Common myeloid progenitor, CD34-positive (primary cell): ENCODE results near the gene SHMT2.

Experiments
- CTCF ChIA-PET: fragments of 350-600 bp; sonication (Branson Sonifier 250); formaldehyde crosslinking; loops from one replicate; lab custom pipeline; 2021; ENCODE audit warnings: antibody characterized with exemption; lab: Charles Lee
- POLR2A ChIA-PET: fragments of 350-600 bp; sonication (Branson Sonifier 250); formaldehyde crosslinking; loops from one replicate; lab custom pipeline; 2021; ENCODE audit warnings: antibody characterized with exemption; lab: Charles Lee
- DNase-seq, 3 donors: peaks; one replicate each; pipeline versions ENCODE4 v3.0.0 to v3.0.0-alpha.2; 2013
- H3K27ac ChIP-seq, 2 experiments: 1 replicate in 1 of 2; 2 replicates in 1 of 2; pipeline ENCODE4 v1.7.0; 2013; ENCODE audit warnings: inconsistent platforms in 2 of 2, low read length in 2 of 2, mild to moderate bottlenecking in 2 of 2, low read depth in 1 of 2, moderate library complexity in 1 of 2; ENCODE audit not compliant: severe bottlenecking in 2 of 2, insufficient read depth in 1 of 2, poor library complexity in 1 of 2
- H3K27me3 ChIP-seq, 5 experiments: replicated peaks in 2 of 5; 1 replicate in 3 of 5; 2 replicates in 2 of 5; pipeline versions ENCODE4 v1.6.1 to v1.7.0; 2013; ENCODE audit warnings: low read length in 4 of 5, mild to moderate bottlenecking in 2 of 5, moderate library complexity in 2 of 5, inconsistent platforms in 1 of 5; ENCODE audit not compliant: insufficient read depth in 5 of 5, control insufficient read depth in 4 of 5
- H3K36me3 ChIP-seq, 4 experiments: 1 replicate in 2 of 4; 2 replicates in 2 of 4; pipeline versions ENCODE4 v1.6.1 to v1.7.0; 2013; ENCODE audit warnings: low read length in 3 of 4, control low read depth in 1 of 4, mild to moderate bottlenecking in 1 of 4; ENCODE audit not compliant: control insufficient read depth in 4 of 4, insufficient read depth in 4 of 4
- H3K4me1 ChIP-seq, 4 experiments: 1 replicate in 3 of 4; 2 replicates in 1 of 4; pipeline versions ENCODE4 v1.6.1 to v1.7.1; 2013; ENCODE audit warnings: low read length in 3 of 4, mild to moderate bottlenecking in 3 of 4, control low read depth in 1 of 4, inconsistent platforms in 1 of 4, moderate library complexity in 1 of 4; ENCODE audit not compliant: control insufficient read depth in 4 of 4, insufficient read depth in 4 of 4; ENCODE audit errors: control extremely low read depth in 1 of 4
- H3K4me3 ChIP-seq, 7 experiments: 1 replicate in 4 of 7; 2 replicates in 3 of 7; pipeline versions ENCODE4 v1.5.1 to v1.7.0; 2013; ENCODE audit warnings: mild to moderate bottlenecking in 7 of 7, low read length in 6 of 7, moderate library complexity in 6 of 7, inconsistent platforms in 2 of 7, low read depth in 2 of 7, control low read depth in 1 of 7; ENCODE audit not compliant: insufficient read depth in 4 of 7, control insufficient read depth in 1 of 7; ENCODE audit errors: extremely low read depth in 1 of 7
- H3K9me3 ChIP-seq, 5 experiments: 1 replicate in 4 of 5; 2 replicates in 1 of 5; pipeline versions ENCODE4 v1.6.1 to v1.7.1; 2013; ENCODE audit warnings: low read length in 4 of 5, mild to moderate bottlenecking in 2 of 5, inconsistent platforms in 1 of 5, low read depth in 1 of 5, moderate library complexity in 1 of 5; ENCODE audit not compliant: control insufficient read depth in 4 of 5, insufficient read depth in 2 of 5; ENCODE audit errors: control extremely low read depth in 1 of 5
- WGBS: methylation state at CpG from one replicate; pipeline ENCODE4 v1.1.5; 2013; ENCODE audit not compliant: insufficient coverage; 5-methylcytosine and 5-hydroxymethylcytosine counted together

SHMT2 gene

DNA sequence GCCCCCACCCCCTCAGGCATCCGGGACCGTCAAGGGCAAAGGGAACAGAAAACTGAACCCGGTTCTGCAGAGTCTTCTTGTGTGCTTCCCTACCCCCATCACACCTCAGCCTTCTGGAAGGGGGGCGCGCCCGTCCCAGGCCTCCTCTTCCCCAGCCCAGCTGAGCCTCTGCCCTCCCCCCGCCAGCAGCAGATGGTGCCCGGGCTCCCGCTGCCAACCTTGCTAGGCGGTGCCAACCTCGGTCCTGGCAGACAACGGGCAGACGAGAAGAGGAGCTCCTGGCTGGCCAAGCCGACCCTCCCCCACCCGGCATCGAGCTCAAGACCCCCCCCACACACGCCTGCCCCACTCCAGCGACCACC lies 12.8 kb downstream of the SHMT2 start:
- POLR2A ChIA-PET: interaction anchor here (1.2 to 1.5 kb wide), 2 partner anchors 23 to 27 kb away, joined by 3 to 4 read pairs; no protein-coding TSS in a partner anchor
- H3K4me1 ChIP-seq: peaks cover 0 to 63% (median 55%) of the 10 kb centered on the region in 4 experiments
- WGBS: 0% methylated on average over 4 of the region's 18 CpGs
- no peaks in the 10 kb centered on the region for H3K36me3 ChIP-seq
- H3K9me3 ChIP-seq: no peaks in the 10 kb centered on the region
- no peak overlapping the region for H3K27ac ChIP-seq
- peak overlapping the region in 4 of 7 experiments; percentile 45 to 68 (median 62) for H3K4me3 ChIP-seq
- CTCF ChIA-PET: interaction anchor here (0.7 to 18.5 kb wide), 20 partner anchors 9 to 174 kb away, joined by 3 to 326 read pairs (median 4); partner anchors contain the start of genes NXPH4, SHMT2 and STAC3
- peaks cover 0 to 72% (median 48%) of the 10 kb centered on the region in 5 experiments for H3K27me3 ChIP-seq
- DNase-seq: no peak

DNA sequence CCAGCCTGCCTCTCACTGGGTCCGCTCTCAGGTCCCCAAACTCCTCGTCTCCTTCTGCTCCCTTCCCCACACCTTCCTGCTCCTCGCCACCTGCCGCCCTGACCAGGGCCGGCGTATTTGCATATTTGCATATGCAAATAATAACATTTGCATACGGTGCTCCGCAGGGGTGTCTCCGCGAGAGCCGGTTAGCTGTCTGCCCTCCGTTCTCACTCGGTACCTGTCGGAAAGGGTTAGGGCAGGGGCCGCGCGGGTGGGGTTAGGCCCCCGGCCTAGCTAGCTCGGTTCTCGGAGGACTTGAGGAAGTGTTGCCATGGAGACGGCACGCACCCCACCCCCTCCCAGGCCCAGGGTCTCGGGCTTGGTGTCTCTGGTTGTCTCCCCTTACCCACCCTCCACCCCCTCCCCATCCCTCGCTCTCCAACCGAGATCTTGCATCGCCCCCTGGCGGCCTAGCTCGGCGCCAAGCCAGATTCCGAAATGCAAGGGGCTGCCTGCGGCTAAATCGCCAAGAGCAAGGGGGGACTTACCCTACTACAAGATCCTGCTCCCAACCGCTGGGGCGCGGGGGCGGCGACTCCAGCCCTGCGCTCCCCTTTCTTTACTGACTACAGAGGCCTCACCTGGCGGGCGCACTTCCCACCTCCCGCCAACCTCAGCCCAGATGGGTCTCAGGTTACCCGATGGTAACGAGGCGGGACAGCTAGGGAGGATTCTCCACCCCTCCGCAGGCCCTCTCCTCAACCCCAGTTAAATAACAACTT lies 13.4 kb downstream of the SHMT2 start:
- POLR2A ChIA-PET: interaction anchor here (1.2 to 1.5 kb wide), 2 partner anchors 24 to 27 kb away, joined by 3 to 4 read pairs; no protein-coding TSS in a partner anchor
- DNase-seq: peak; percentile 69 to 78 (median 75)

DNA sequence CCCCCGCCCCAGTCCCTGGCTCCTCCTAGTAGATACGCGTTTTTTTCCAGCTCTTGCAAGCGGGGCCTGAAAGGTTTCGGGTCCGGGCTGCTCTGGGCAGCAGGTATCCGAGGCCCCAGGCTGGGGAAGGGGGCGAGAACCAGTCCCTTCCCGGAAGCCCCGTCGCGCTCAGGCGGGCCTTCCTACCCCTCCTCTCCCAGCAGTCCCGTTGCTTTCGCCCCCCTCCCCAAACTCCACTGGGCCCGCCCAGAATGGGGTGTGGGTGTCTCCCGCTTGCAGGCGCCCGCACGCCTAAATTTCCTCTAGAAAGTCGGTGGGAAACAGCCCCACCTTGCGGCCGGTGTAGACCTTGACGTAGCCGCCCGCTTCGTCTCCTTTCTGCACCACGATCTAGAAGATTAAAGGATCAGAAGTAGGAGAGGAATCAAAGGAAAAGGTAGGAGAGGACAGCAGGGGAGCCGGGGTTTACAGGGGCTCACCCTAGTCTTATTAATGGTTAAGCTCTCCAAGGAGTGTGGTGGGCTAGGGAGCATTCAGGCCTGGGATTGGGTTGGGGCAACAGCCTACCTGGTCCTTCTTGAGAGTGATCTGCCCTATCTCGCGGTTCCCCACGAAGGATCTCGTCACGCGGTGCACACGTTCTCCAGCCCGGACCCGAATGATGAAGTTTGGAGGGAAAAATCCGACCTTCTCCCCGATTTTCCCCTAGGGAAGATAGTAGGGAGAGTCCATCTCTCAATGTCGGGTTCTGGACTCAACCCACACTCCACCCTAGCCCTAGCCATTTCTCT lies 14.2 kb downstream of the SHMT2 start:
- DNase-seq: peak; percentile 73 to 81 (median 79)
- Histone ChIP-seq H3K27me3 (peaks cover 0 to 58% (median 36%) of the 10 kb centered on the region in 5 experiments), H3K27ac (no peak overlapping the region), H3K4me1 (peaks cover 0 to 52% (median 44%) of the 10 kb centered on the region in 4 experiments), H3K9me3 (no peaks in the 10 kb centered on the region), H3K36me3 (no peaks in the 10 kb centered on the region), H3K4me3 (peak overlapping the region in 6 of 7 experiments; percentile 19 to 68 (median 50))
- ChIA-PET POLR2A (interaction anchor here (0.6 to 1.2 kb wide), 2 partner anchors 28 to 294 kb away, joined by 3 read pairs; no protein-coding TSS in a partner anchor), CTCF (interaction anchor here (0.9 to 18.5 kb wide), 15 partner anchors 8 to 124 kb away, joined by 3 to 326 read pairs (median 5); partner anchors contain the start of genes NXPH4, SHMT2 and STAC3)
- WGBS: 12% methylated on average over 28 of the region's 41 CpGs

More for the DNA sequence above, 13.4 kb downstream of the SHMT2 start:
- no peak overlapping the region for H3K27ac ChIP-seq
- WGBS: 3% methylated on average over 31 of the region's 45 CpGs
- peaks cover 0 to 60% (median 52%) of the 10 kb centered on the region in 4 experiments for H3K4me1 ChIP-seq
- H3K27me3 ChIP-seq: peaks cover 0 to 67% (median 43%) of the 10 kb centered on the region in 5 experiments
- no peaks in the 10 kb centered on the region for H3K9me3 ChIP-seq
- H3K4me3 ChIP-seq: peak overlapping the region in 5 of 7 experiments; percentile 45 to 68 (median 55)
- no peaks in the 10 kb centered on the region for H3K36me3 ChIP-seq
- CTCF ChIA-PET: interaction anchor here (0.7 to 18.5 kb wide), 22 partner anchors 9 to 175 kb away, joined by 3 to 326 read pairs (median 4); partner anchors contain the start of genes NXPH4, SHMT2 and STAC3

DNA sequence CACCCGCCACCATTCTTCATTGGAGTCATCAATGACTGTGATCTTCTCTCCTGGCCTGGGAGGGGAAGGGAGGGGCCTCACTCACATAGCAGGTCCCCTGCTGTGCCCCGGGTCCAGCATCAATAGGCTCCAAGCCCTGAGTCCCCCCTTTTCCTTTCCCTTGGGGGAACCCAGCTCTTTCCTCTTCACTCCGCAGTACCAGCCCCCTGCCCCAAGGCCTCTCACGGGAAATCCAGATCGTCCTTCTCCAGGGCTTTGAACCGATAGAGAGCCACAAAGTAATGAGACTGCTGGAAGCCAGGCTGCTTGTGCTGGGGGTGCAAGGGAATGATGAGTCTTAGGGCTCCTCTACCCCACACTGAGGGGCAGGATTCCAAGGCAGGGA lies 14.8 kb downstream of the SHMT2 start:
- H3K9me3 ChIP-seq: no peaks in the 10 kb centered on the region
- ChIA-PET CTCF (interaction anchor here (1.0 to 18.5 kb wide), 10 partner anchors 11 to 210 kb away, joined by 3 to 326 read pairs (median 6); partner anchors contain the start of genes INHBE, NXPH4 and SHMT2), POLR2A (no interaction called here)
- peaks cover 0 to 53% (median 32%) of the 10 kb centered on the region in 5 experiments for H3K27me3 ChIP-seq
- H3K4me1 ChIP-seq: peaks cover 0 to 53% (median 44%) of the 10 kb centered on the region in 4 experiments
- no peak for DNase-seq
- no peaks in the 10 kb centered on the region for H3K36me3 ChIP-seq
- 59% methylated on average over 2 of the region's 6 CpGs for WGBS
- H3K4me3 ChIP-seq: no peak overlapping the region
- no peak overlapping the region for H3K27ac ChIP-seq

DNA sequence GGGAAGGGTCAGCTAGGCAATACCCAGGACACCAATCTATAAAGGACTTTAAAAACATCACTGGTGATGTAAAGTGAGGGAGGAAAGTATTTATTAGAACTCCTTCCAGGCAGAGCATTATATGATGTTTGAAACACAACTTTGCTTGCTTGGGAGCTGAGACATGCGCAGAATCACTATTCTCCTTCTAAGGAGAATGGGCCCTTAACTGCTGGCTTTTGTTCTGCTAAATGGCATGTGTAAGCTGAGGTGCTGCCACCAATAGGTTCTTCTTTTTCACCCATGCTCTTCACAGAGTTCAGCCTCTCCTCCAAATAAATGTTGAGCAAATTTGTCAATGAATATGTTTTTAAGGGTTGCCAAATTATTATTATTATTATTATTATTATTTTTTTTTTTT lies 17.5 kb downstream of the SHMT2 start:
- ChIA-PET POLR2A (no interaction called here), CTCF (interaction anchor here (16.6 to 18.5 kb wide), 2 partner anchors 19 to 34 kb away, joined by 236 to 326 read pairs; partner anchors contain the start of gene SHMT2)
- 100% methylated on average over 1 of the region's 1 CpG for WGBS

DNA sequence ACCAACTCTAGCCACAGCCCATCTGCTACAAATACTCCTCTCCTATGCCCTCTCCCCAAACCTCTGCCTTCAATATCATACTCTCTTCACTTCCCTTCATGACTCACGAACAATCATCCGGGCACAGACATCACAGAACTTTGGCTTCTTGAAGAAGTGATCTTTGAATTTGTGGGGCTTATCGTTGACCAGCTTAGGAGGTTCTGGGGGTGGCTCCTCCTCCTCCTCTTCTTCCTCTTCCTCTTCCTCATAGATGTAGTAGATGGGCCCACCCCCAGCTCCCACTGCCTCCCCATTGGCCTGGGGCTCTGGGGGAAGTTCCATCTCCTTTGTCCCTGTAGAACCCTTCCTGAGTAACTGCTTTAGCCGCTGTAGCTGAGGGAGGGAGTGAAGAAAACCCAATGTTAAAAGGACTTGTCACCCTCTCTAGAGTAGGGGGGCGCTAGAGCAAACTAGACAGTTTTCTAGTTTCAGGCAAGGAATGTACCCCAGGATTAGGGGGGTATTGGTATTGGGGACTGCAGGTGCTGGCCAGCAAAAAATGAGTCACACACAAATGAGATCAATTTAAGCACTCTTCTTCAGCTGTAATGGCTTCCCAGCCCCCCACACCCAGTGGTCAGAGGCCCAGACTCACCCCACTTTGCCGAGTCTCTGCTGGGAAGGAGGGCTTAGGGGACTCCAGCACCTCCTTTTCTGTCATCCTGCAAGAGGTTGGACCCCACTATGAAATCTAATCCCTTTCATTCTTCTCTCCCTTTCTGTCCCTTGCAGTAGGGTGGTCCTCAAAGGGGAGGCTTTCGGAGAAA lies 19.6 kb downstream of the SHMT2 start:
- H3K36me3 ChIP-seq: no peaks in the 10 kb centered on the region
- peaks cover 0 to 9% (median 3%) of the 10 kb centered on the region in 5 experiments for H3K27me3 ChIP-seq
- H3K4me1 ChIP-seq: peaks cover 0 to 11% (median 7%) of the 10 kb centered on the region in 4 experiments
- CTCF ChIA-PET: interaction anchor here (0.7 to 18.5 kb wide), 9 partner anchors 8 to 480 kb away, joined by 3 to 326 read pairs (median 5); partner anchors contain the start of gene SHMT2
- peak overlapping the region in 3 of 7 experiments; percentile 22 to 44 (median 30) for H3K4me3 ChIP-seq
- 81% methylated on average over 2 of the region's 7 CpGs for WGBS
- no peak overlapping the region for H3K27ac ChIP-seq
- POLR2A ChIA-PET: no interaction called here
- peak in 2 of 3 donors; percentile 62 to 67 for DNase-seq
- H3K9me3 ChIP-seq: no peaks in the 10 kb centered on the region

More for the DNA sequence above, 17.5 kb downstream of the SHMT2 start:
- Histone ChIP-seq H3K36me3 (no peaks in the 10 kb centered on the region), H3K4me3 (no peak overlapping the region), H3K4me1 (peaks cover 0 to 28% (median 23%) of the 10 kb centered on the region in 4 experiments), H3K27me3 (peaks cover 0 to 25% (median 11%) of the 10 kb centered on the region in 5 experiments), H3K9me3 (no peaks in the 10 kb centered on the region), H3K27ac (no peak overlapping the region)
- no peak for DNase-seq
